ENCODE measurements around the gene GLRA1.

The GLRA1 gene

GRCh38 chr5:151924564-151925301 is at the start of gene GLRA1:
GLRA1 (minus strand) TSS chr5:151924851; CDS start chr5:151924549, 302 bp downstream.
- peak; percentile 52 for DNase-seq (ENCODE audit: low spot score)

GRCh38 chr5:151970885-151971284 is 46.2 kb upstream of the GLRA1 start:
- no peak for DNase-seq (ENCODE audit: low spot score)

GRCh38 chr5:151967865-151968264 is 43.2 kb upstream of the GLRA1 start:
- DNase-seq (ENCODE audit: low spot score) = no peak

GRCh38 chr5:151966046-151966445 is 41.4 kb upstream of the GLRA1 start:
- no peak for DNase-seq (ENCODE audit: low spot score)

GRCh38 chr5:151964471-151964870 is 39.8 kb upstream of the GLRA1 start:
- no peak for DNase-seq (ENCODE audit: low spot score)

GRCh38 chr5:151961557-151961956 is 36.9 kb upstream of the GLRA1 start:
- DNase-seq (ENCODE audit: low spot score) = no peak

GRCh38 chr5:151958111-151958510 is 33.5 kb upstream of the GLRA1 start:
- DNase-seq (ENCODE audit: low spot score) = no peak

GRCh38 chr5:151956725-151957124 is 32.1 kb upstream of the GLRA1 start:
- no peak for DNase-seq (ENCODE audit: low spot score)

GRCh38 chr5:151954255-151954654 is 29.6 kb upstream of the GLRA1 start:
- DNase-seq (ENCODE audit: low spot score) = no peak

- no peak for DNase-seq (ENCODE audit: low spot score)
These were observed 29.2 kb upstream of the GLRA1 start for GRCh38 chr5:151953833-151954232.

GRCh38 chr5:151952238-151952637 is 27.6 kb upstream of the GLRA1 start:
- no peak for DNase-seq (ENCODE audit: low spot score)

- DNase-seq (ENCODE audit: low spot score) = no peak
These were observed 26.1 kb upstream of the GLRA1 start for GRCh38 chr5:151950706-151951105.

GRCh38 chr5:151949701-151950308 is 25.2 kb upstream of the GLRA1 start:
- no peak for DNase-seq (ENCODE audit: low spot score)

- no peak for DNase-seq (ENCODE audit: low spot score)
These were observed 24.5 kb upstream of the GLRA1 start for GRCh38 chr5:151949113-151949512.

- no peak for DNase-seq (ENCODE audit: low spot score)
These were observed 23.4 kb upstream of the GLRA1 start for GRCh38 chr5:151947931-151948608.

GRCh38 chr5:151937851-151938250 is 13.2 kb upstream of the GLRA1 start:
- no peak for DNase-seq (ENCODE audit: low spot score)

- no peak for DNase-seq (ENCODE audit: low spot score)
These were observed 10.6 kb upstream of the GLRA1 start for GRCh38 chr5:151935135-151935695.

- DNase-seq (ENCODE audit: low spot score) = no peak
These were observed 6.6 kb upstream of the GLRA1 start for GRCh38 chr5:151931260-151931659.

GRCh38 chr5:151926188-151926587 is 1.5 kb upstream of the GLRA1 start:
- DNase-seq (ENCODE audit: low spot score) = no peak

- DNase-seq (ENCODE audit: low spot score) = no peak
These were observed 689 bp upstream of the GLRA1 start for GRCh38 chr5:151925340-151925739.

- DNase-seq (ENCODE audit: low spot score) = no peak
These were observed 680 bp downstream of the GLRA1 start for GRCh38 chr5:151923866-151924476.

- DNase-seq (ENCODE audit: low spot score) = no peak
These were observed 2.7 kb downstream of the GLRA1 start for GRCh38 chr5:151921916-151922315.

Measured in AG08396 (cell line).